ENCODE results near the gene RHOF.
"Not testable (repeated sequence)": the region's sequence is repeated elsewhere in the genome, so short reads cannot be mapped to it uniquely, and the experiment has no call there.

RHOF gene

DNA sequence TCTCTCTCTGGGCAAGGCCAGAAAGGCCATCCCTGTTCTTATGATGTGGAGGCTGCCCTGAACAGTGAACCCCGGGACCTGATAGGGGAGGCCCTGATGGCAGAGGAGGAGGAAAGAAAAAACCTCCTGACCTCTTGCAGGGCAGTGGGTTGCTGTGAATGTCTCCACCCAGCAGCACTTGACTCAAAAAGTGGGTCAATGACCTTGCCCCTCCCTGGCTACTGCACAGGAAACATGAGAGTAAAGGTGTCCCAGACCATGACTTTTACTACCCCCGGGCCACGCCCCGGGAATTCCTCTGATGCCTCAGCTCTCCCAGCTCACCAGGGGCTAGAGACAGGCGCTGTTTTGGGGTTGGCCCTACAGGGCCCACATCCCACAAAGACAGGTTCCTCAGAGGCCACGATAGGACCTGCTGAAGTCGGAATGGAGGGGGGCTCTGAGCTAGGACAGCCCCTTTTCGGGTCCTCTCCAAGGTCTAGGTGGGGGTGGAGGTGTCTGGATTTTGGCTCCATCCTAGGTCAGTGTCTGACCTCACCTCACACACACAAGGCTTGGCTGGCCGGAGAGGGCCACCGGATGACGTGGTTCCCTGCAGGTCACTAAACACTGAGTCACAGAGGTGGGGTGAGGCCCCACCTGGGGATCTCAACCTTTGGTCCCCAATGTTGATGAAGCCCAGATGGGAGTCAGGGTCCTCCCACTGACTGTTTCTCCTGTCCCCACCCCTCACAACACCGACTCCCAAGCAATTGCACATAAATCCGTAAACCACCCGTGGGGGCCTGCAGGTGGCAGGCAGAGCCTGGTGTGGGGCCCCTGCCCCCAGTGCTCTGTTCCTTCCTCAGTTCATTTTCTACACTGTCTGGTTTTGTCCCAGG, 1.6 kb downstream of the RHOF start:
- no peak for DNase-seq

DNA sequence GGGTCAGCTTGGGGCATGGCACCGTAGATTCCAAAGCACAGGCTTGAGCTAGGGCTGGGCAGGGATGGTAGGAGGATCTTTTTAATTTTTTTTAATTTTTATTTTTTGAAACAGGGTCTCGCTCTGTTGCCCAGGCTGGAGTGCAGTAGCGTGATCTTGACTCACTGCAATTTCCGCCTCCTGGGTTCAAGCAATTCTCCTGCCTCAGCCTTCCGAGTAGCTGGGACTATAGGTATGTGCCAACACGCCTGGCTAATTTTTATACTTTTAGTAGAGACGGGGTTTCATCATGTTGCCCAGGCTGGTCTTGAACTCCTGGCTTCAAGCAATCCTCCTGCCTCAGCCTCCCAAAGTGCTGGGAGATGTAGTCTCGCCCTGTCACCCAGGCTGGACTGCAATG, 2.7 kb downstream of the RHOF start:
- DNase-seq = not testable (repeated sequence)

DNA sequence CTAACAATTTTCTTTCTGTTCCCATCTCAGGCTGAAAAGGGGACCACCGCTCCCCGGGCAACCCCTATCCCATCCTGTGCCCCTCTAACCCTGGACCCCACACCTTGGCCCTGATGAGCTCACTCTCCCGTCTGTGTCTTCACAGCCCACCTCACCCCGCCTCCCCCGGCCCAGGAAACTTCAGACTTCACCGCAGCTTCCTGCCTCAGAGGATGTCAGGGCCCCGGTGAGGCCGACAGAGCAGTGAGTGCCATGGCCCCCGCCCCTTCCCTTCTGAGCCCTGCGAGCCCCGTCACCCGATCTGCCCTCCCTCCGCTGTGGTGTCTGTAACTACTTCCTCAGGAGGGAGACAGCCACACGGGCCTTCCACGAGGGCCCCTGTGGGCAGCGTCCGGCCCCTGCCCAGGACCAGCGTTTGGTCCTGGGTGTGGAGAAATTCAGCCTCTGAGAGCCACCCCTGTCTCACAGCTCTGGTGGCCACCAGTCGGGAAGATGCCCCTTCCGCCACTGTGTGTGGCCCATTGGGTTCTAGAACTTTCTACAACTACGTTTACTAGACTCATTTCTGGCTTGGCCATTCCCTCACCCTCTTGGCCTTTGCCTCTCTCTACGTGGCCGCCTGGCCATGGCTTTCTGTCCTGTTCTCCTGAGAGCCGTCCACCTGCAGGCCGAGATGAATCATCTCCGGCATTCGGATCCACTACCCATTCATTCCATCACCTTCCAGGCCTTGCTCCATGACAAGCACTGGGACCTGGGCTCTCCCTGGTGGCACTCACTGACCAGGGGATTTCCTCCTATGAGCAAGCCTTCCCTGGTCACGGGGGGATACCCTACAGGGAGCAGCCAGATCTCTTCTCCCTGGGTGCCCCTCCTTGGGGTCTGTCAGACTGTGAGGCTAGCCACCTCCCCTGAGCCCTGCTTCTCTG, 3.4 kb downstream of the RHOF start:
- DNase-seq = peak; percentile 90

DNA sequence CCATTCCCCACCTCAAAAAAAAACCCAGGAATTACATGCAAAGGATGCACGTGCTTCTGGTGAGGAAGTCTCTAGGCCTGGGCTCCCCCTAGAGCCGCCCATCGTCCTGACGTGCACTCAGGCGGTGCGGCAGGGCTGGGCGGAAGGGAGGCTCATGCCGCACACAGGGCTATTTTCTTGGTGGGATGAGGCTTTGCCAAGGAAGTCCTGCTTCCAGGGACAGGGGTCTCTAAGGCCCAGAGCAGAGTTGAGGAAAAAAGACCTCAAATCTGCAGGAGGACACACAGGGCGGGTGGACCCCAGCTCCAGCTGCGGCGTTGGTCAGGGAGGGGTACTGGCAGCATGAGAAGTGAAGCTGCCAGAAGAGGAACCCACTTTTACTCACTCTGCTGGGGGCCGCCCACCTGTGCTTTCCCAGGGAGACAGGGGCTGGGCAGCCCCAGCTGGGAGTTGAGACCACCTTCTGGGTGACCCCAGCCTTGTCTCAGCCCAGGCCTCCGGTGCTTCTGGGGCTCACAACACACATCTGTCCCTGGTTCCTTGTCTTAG, 4.2 kb downstream of the RHOF start:
- DNase-seq = no peak

DNA sequence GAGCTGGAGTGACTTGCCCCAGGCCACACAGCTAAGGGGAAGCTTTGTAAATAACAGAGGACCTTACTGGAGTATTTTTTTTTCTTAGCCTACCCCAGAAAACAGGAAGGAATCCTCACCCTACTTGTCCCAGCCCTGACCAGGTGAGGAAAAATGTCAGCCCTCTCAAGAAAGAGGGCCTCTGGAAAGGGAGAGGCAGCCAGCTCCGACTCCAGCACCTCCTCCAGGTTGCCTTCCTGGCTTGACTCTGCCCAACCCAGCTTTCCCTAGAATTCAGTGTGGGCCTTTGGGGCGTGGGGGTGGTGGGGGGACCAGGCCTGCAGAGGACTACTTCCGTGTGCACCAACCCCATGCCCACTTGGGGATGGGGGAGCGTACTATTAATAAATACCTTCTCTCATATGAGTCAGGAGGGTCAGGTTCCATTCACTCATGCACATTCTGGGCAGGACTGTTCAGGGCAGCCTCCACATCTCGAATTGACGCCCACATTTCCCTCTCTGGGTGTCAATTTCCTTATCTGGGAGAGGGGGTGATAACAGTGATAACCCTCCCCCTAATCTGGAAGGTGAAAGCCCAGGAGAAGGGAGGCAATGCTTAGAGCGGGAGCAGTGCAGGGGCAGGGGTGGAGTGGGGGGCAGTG, 5.2 kb downstream of the RHOF start:
- DNase-seq = no peak

DNA sequence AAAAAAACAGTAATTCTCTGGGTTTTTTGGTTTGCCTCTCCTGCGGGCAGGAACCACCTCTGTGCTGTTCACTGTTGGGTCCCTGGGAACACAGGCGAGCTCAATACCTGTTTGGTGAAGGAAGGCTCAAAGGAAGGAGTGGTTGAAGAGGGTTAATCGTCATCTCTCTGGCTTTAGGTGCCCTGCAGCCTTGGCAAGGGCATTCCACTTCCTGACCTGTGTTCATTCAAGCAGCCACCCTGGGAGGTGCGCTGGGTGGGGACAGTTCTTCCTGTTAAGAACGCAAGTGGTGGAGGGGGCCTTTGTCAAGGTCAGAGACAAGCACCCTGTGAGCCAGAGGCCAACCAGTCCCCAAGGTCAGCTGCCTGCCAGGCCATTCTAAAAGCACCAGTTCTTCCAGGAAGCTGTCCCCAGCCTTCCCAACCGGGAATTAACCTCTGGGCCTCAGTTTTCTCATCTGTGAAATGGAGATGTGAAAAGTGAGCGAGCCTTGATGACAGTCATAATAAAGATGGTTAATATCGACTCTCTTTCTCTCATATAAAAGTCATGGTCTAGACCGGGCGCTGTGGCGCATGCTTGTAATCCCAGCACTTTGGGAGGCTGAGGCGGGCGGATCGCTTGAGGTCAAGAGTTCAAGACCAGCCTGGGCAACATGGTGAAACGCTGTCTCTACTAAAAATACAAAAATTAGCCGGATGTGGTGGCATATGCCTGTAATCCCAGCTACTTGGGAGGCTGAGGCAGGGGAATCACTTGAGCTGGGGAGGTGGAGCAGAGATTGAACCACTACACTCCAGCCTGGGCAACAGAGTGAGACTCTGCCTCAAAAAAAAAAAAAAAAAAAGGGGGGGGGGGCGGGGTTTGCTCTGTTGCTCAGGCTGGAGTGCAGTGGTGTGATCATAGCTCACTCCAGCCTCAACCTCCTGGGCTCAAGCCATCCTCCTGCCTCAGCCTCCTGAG, 6.1 kb downstream of the RHOF start:
- DNase-seq = peak; percentile 41

DNA sequence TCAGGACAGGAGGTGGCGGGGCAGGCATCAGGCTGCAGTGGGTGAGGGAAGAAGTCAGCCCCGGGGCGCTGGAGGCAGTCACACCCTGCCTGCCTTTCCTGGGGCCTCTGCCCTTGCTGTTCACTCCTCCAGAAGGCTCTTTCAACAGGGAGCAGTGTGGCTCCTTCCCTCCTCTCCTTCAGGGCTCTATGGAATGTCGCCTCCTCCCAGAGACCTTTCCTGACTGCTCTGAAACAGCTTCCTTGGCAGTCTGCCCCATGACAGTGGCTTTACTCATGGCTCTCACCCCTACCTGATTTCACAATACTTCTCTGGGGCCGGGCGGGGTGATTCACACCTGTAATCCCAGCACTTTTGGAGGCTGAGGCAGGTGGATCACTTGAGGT, 7.1 kb downstream of the RHOF start:
- DNase-seq = peak; percentile 52

DNA sequence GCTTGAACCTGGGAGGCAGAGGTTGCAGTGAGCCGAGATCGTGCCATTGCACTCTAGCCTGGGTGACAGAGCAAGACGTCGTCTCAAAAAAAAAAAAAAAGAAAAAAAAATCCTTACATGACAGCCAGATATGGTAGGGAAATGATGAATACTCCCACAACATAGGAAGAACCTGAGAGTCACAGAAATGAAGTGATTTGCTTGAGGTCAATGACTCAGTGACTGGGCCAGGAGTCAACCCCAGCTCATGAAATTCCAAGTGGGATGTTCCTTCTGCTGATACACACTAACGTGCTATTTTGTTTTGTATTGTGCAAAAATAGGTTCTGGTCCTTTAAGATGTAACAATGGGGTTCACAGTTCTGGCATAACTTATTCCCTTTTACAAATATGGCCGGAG, 9.0 kb downstream of the RHOF start:
- DNase-seq = no peak

DNA sequence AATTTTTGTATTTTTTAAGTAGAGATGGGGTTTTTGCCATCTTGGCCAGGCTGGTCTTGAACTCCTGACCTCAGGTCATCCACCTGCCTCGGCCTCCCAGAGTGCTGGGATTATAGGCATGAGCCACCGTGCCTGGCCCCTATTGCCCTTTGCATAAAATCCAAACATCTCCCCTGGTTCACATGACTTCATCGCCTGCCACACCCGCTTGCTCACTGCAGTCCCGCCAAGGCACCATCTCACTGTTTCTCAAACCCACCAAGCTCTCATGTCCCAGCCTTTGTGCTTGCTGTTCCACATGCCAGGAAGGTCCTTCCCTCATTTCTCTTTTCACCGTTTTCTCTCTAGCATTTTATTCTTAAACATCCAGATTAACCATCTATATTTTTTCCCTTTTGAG, 9.7 kb downstream of the RHOF start:
- no peak for DNase-seq

DNA sequence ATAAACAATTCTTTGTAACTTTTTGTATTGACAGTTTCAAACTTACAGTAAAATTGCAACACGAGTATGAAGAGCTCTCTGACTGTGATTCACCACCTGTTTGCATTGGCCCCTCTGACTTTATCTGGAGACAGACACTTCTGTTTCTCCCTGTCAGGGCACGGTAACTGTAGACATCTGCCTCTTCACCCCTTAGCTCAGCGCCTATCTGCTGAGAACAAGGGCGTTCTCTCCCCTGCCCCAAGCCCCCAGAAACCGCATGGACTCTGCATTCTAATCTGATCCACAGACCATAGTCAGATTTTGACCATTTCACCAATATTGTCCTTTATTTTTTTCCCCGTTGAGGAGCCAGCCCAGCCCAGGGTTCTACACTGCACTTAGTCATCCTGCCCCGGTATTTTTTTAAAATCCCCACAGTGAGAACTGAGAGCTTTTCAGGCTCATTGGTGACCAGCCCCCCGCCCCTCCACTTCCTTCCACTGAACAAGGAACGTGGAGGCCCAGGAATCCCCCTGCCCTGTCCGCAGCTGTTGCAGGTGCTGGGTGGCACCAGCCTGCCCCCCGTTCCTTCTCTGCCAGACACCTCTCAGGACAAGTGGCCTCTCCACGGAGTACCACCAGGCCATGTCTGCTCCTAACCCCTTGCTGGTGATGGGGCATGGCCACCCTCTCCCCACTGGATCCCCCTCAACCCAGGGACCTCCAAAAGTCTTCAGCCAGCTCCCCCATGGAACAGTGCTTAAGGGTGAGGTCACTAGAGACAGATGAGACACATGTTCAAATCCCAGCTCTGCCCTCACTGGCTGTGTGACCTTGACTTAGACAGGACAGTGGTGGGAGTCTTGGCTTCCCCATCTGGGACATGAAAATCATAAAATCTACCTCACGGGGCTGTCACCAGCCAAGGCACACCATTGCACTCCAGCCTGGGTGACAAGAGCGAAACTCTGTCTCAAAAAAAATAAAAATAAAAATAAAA, 11.2 kb downstream of the RHOF start:
- peak; percentile 49 for DNase-seq

DNA sequence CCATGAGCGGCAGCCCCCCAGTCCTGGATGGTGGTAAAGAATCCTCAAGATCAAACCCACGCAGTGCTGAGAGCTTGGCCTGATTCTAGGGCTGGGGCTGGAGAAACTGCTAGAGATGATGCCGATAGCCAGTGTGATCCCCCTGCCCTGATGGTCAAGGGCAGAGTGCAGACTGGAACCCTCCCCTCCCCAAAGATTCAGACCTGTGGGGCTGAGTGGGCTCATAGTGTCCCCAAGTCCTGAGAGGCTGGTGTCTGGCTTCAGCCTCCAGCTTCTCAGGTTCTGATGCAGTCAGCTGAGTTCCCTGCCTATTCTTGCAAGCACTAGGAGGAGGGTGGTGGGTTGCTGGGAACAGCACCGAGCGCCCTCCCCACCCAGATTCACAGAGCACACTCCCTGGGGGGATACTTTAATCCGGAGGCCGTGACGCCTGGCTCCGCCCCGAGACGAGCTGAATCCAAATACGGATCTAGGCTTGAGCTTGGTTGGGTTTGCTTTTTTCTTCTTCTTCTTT, 11.9 kb downstream of the RHOF start:
- no peak for DNase-seq

DNA sequence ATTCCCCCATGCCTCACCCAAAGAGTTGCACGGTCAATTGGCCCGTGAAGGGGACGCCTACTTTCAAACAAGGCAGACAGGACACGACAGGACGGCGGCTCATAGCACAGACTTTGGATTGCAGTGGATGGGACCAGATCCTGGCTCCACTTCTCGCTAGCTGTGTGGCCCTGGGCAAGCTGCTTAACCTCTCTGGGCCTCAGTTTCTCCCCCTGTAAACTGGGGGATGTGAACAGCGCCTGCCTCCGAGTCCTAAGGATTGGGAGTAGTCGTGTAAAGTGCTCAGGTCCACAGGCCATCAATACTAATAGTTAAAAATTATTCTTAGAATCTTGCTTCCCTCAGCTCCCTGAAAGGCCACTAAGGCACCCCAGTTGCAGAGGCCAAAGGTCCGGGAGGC, 13.1 kb downstream of the RHOF start:
- no peak for DNase-seq

DNA sequence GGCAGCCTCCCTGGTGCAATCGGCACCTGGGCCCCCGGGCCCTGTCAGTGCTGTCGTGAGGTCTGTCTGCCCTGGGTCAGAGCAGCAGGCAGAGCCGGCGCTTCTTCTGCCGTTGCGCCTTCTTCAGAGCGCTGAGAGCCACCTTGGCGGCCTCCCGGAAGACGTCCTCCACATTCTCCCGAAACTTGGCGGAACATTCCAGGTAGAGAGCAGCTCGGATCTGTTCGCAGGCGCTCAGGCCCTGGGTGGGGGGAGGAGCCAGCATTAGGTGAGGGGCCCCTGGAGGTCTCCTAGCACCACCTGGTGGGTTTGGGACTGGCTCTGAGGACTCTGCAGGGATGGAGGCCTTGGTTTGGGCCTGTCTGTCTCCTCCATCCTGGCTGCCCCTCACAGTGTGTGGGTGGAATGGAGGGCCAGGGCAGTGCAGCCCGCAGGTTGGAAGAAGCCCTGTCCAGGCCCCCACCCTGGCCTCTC, 14.0 kb downstream of the RHOF start:
- no peak for DNase-seq

DNA sequence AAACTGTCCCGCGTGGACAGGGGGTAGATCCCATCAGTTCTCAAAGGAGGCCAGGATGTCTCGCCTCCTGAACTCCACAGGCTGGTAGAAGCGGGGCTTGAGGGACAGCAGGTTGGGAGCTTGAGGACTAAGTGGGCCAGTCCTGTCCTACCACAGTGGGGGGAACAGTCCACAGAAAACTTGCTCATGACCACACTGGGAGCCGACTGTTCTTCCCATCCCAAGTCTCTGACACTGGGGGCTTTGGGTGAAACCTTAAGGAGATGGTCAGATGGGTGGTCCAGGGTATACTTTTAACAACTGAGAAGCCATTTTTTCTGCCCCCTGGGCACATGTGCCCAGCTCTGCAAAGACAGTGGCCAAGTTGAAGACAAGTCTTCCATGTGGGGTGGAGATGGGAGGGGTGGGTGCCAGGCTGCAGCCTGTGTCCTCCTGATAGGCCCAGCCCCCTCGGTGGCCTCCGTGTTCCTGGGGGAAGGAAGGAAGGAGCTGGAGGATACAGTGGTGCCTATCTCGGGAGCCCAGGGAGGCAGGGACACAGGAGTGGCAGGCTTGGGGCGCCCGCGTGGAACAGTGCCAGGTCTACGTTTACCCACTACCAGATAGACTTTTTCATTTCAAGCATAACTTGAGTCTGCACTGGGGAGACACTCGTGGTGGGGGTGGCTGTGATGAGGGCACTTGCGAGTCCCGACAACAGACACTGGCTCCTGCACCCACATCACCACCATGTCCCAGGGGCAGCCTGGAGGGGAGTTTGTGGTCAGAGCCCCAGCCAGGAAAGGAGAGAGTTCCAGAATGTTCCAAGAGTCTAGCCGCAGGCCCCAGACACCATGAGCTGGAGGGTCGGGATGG, 14.7 kb downstream of the RHOF start:
- DNase-seq = no peak

DNA sequence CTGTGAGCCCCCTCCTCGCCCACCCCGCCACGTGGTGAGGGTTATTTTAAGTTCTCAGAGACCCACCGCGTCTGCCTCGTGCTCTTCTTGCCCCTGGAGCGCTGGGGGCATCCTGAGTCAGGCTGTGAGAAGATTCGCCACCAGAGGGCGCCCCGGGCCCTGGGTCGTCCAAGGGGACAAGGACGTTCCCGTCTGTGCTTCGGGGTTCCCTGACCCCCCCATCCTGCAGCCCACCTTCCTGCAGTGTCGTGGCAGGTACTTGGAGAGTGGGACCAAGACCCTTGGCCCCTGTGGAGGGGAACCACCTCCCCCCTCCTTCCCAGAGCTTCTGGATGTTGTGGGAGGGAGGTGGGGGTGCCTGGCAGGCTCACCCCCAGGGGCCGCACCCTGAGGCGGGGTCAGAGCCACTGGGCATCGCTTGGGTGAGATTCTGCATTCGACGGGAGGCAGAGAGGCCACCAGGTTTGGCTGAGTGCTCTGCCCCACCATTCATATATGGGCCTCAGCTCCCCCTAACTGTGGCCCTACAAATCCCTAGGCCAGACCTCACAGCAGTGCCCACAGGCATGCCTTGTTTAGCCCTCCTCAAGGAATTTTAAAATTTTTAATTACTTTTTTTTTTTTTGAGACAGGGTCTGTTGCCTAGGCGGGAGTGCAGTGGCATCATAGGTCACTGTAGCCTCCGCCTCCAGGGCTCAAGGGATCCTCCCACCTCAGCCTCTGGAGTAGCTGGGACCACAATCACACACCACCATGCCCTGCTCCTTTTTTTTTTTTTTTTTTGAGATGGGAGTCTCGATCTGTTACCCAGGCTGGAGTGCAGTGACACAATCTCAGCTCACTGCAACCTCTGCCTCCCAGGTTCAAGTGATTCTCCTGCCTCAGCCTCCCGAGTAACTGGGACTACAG, 17.0 kb downstream of the RHOF start:
- DNase-seq = peak; percentile 97

DNA sequence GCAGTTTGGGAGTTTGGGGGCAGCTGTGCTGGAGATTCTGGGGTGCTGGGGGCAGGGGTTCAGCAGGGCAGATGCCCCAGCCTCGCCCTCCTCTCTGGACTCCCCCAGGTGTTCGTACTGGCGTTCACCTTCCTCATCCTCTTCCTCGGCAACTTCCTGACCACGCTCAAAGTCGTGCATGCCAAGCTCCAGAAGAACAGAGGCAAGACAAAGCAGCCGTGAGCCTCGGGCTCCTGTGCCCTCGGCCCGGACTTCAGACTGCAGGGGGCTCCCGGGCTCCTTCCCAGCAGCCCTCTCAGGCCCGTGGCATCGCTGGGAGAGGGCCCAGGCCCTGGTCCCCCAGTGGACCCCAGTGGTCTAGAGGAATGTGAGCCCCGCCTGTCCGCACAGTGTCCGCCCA, 18.0 kb downstream of the RHOF start:
- DNase-seq = no peak

DNA sequence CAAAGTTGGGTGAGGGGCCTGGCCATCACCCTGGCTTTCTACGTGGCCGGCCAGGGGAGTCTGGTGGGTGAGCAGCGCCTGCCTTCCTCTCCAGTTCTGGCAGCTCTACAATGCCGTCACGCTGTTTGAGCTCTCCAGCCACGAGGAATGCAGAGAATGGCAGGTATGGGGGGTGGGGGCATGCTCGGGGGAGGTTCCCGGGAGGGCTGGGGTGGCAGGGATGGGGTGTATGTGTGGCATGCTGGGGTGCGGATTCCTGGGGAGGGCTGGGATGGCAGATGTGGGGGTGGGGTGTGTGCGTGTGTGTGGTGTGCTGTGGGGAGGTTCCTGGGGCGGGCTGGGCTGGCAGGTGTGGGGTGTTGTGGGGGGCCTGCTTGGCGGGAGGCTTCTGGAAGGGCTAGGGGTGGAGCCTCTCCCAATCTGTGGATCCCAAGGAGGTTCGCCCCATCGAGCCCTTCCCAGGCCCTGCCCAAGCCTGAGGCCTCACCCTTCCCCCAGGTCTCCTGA, 18.5 kb downstream of the RHOF start:
- no peak for DNase-seq

All from T-helper 9 cell (primary cell).